ENCODE results near the gene CEP44. TPM values are rescaled to one million over a fixed set of nuclear protein-coding genes. Genes with fewer than 3 reads are reported as not detected.
A peak's percentile ranks its signal among the peaks of the same experiment; 100 is the strongest.

Gene CEP44
- total and polyA plus RNA-seq, 4 donors: 2.2 to 18.7 (median 6.1) TPM

- H3K4me1 ChIP-seq (ENCODE audit: control insufficient read depth in 4 of 4, insufficient read depth in 4 of 4, low read length in 3 of 4): peaks cover 1 to 35% (median 27%) of the 10 kb centered on the region in 4 donors
- under 1% methylated on average over 22 of the region's 22 CpGs for WGBS
Observed at GRCh38 chr4:174282836-174283506, 740 bp upstream of the CEP44 start.

GRCh38 chr4:174284487-174284886, 776 bp downstream of the CEP44 start:
- peak overlapping the region; percentile 99 for H3K27ac ChIP-seq (ENCODE audit: low read depth in 1 of 2, low read length in 2 of 2)
- peaks cover 0 to 35% (median 27%) of the 10 kb centered on the region in 4 donors for H3K4me1 ChIP-seq (ENCODE audit: control insufficient read depth in 4 of 4, insufficient read depth in 4 of 4, low read length in 3 of 4)
- peak overlapping the region; percentile 68 to 100 (median 75) for H3K4me3 ChIP-seq (ENCODE audit: low read depth in 1 of 3, low read length in 3 of 3)
- peak overlapping the region; percentile 99 to 100 for H3K9ac ChIP-seq (ENCODE audit: low read depth in 1 of 2, low read length in 2 of 2)
- WGBS: 12% methylated on average over 6 of the region's 6 CpGs
- H3K9me3 ChIP-seq (ENCODE audit: control insufficient read depth in 4 of 4, low read length in 3 of 4): no peaks in the 10 kb centered on the region
- H3K36me3 ChIP-seq (ENCODE audit: control insufficient read depth in 4 of 4, insufficient read depth in 3 of 4, low read depth in 1 of 4, low read length in 3 of 4): peaks cover 0 to 3% (median 0%) of the 10 kb centered on the region in 4 donors
- TF ChIP-seq REST (IDR thresholded peaks at IDR 0.05) (no peak), YY1 (IDR thresholded peaks at IDR 0.05) (no peak)
- no peaks in the 10 kb centered on the region for H3K27me3 ChIP-seq (ENCODE audit: control insufficient read depth in 4 of 4, insufficient read depth in 4 of 4, low read length in 3 of 4)
- DNase-seq (ENCODE audit: low spot score): no peak

More at GRCh38 chr4:174282836-174283506, 740 bp upstream of the CEP44 start:
- Histone ChIP-seq H3K27ac (ENCODE audit: low read depth in 1 of 2, low read length in 2 of 2) (peak overlapping the region; percentile 99), H3K36me3 (ENCODE audit: control insufficient read depth in 4 of 4, insufficient read depth in 3 of 4, low read depth in 1 of 4, low read length in 3 of 4) (peaks cover 0 to 3% (median 0%) of the 10 kb centered on the region in 4 donors), H3K27me3 (ENCODE audit: control insufficient read depth in 4 of 4, insufficient read depth in 4 of 4, low read length in 3 of 4) (no peaks in the 10 kb centered on the region), H3K9ac (ENCODE audit: low read depth in 1 of 2, low read length in 2 of 2) (peak overlapping the region; percentile 99 to 100), H3K4me3 (ENCODE audit: low read depth in 1 of 3, low read length in 3 of 3) (peak overlapping the region; percentile 68 to 100 (median 75)), H3K9me3 (ENCODE audit: control insufficient read depth in 4 of 4, low read length in 3 of 4) (no peaks in the 10 kb centered on the region)
- peak; percentile 77 for DNase-seq (ENCODE audit: low spot score)
- TF ChIP-seq HNF4A (conservative IDR thresholded peaks at IDR 0.05) (peak in 1 of 2 donors; percentile 47), REST (IDR thresholded peaks at IDR 0.05) (no peak), JUND (IDR thresholded peaks at IDR 0.05) (peak; percentile 45 to 73), RXRA (IDR thresholded peaks at IDR 0.05) (peak; percentile 24 to 53), YY1 (IDR thresholded peaks at IDR 0.05) (peak; percentile 69), ATF3 (IDR thresholded peaks at IDR 0.05) (no peak), FOXA2 (IDR thresholded peaks at IDR 0.05) (no peak), FOXA1 (IDR thresholded peaks at IDR 0.05) (no peak), NR2F2 (IDR thresholded peaks at IDR 0.05) (peak; percentile 13), HNF4G (IDR thresholded peaks at IDR 0.05) (peak; percentile 31), RAD21 (IDR thresholded peaks at IDR 0.05) (peak in 1 of 2 donors; percentile 11), SP1 (IDR thresholded peaks at IDR 0.05) (peak; percentile 66)

Data from liver (tissue), 9 donors.